ENCODE data around the gene EEIG1. TPM values are rescaled to one million over a fixed set of nuclear protein-coding genes. Genes with fewer than 3 reads are reported as not detected.
"Not testable (repeated sequence)": the region's sequence is repeated elsewhere in the genome, so short reads cannot be mapped to it uniquely, and the experiment has no call there.

Gene EEIG1
- total RNA-seq, 1 experiment from 2014 or later = 52.3 TPM

- no peak overlapping the region for H3K4me2 ChIP-seq (ENCODE audit: insufficient read depth, insufficient read length, low read length)
- H3K27ac Mint-ChIP-seq = peak overlapping the region in 1 of 3 experiments; percentile 91; a peak in 1 of 7 replicates
- no peak overlapping the region for H3K4ac ChIP-seq (ENCODE audit: low read depth, low read length)
- no peak overlapping the region for H2BK120ac ChIP-seq (ENCODE audit: low read depth, low read length, poor library complexity, severe bottlenecking)
- H3K79me1 ChIP-seq (ENCODE audit: insufficient read depth, low read depth, low read length, poor library complexity, severe bottlenecking) = no peaks in the 10 kb centered on the region
- H2BK5ac ChIP-seq (ENCODE audit: insufficient read length, low read length) = no peak overlapping the region
- H3K27me3 ChIP-seq (ENCODE audit: insufficient read depth, low read length) = no peaks in the 10 kb centered on the region
- H2BK12ac ChIP-seq (ENCODE audit: insufficient read length, low read depth, low read length) = no peak overlapping the region
- H3K27me3 Mint-ChIP-seq (ENCODE audit: low read depth) = peaks cover 3% of the 10 kb centered on the region
- no peaks in the 10 kb centered on the region for H3K4me1 ChIP-seq (ENCODE audit: insufficient read depth, low read length)
- no peak overlapping the region for H2AK5ac ChIP-seq (ENCODE audit: insufficient read length, low read length)
- no peak for DNase-seq
- H3K4me3 Mint-ChIP-seq = no peak overlapping the region; a peak in 1 of 5 replicates
- H2AFZ ChIP-seq (ENCODE audit: low read length) = no peak overlapping the region
- no peaks in the 10 kb centered on the region for H4K20me1 ChIP-seq (ENCODE audit: control insufficient read depth, insufficient read depth, insufficient read length)
- no peak overlapping the region for H4K8ac ChIP-seq (replicated peaks; ENCODE audit: insufficient read length, low read depth, low read length)
- no peaks in the 10 kb centered on the region for H3K23me2 ChIP-seq (ENCODE audit: insufficient read length, low read depth, low read length, poor library complexity, severe bottlenecking)
- WGBS (ENCODE audit: extremely low coverage, insufficient read length, low lambda C conversion rate) = no CpG with 5 or more reads among the region's 5 CpGs
- no peak for TF ChIP-seq CTCF (conservative IDR thresholded peaks at IDR 0.05)
- no peak overlapping the region for H3T11ph ChIP-seq (ENCODE audit: low read length)
- no peak overlapping the region for H3K56ac ChIP-seq (ENCODE audit: insufficient read length, low read depth, low read length)
- H3K79me2 ChIP-seq (ENCODE audit: insufficient read depth, low read length) = no peaks in the 10 kb centered on the region
- no peak overlapping the region for H2BK15ac ChIP-seq (ENCODE audit: low read depth, low read length)
- no peak overlapping the region for H3K27ac ChIP-seq (ENCODE audit: insufficient read length, low read depth, low read length)
- H3K4me1 Mint-ChIP-seq = peaks cover 2 to 3% of the 10 kb centered on the region in 2 experiments; a peak in 1 of 4 replicates
- no peaks in the 10 kb centered on the region for H3K36me3 Mint-ChIP-seq (ENCODE audit: insufficient read depth in 1 of 3, low read depth in 3 of 3)
- H2BK20ac ChIP-seq (ENCODE audit: low read depth, low read length, poor library complexity, severe bottlenecking) = no peak overlapping the region
- H4K91ac ChIP-seq (ENCODE audit: insufficient read length, low read depth, low read length) = no peak overlapping the region
- H3K9me3 Mint-ChIP-seq = no peaks in the 10 kb centered on the region
- no peak overlapping the region for H3K14ac ChIP-seq (ENCODE audit: insufficient read depth, low read length)
- H3K18ac ChIP-seq (ENCODE audit: insufficient read length, low read depth, low read length) = no peak overlapping the region
- no peak overlapping the region for H4K5ac ChIP-seq (ENCODE audit: insufficient read length, low read depth, low read length)
- no peaks in the 10 kb centered on the region for H3K9me3 ChIP-seq (ENCODE audit: control insufficient read depth, low read depth, low read length)
- no peak overlapping the region for H3K23ac ChIP-seq (ENCODE audit: insufficient read length, low read depth, low read length)
- no peak overlapping the region for H3K9ac ChIP-seq (ENCODE audit: extremely low read depth, insufficient read length, low read length)
Observed at GRCh38 chr9:128024761-128025308, 44.0 kb upstream of the EEIG1 start.

GRCh38 chr9:128023671-128024070, 42.9 kb upstream of the EEIG1 start:
- H3K23ac ChIP-seq (ENCODE audit: insufficient read length, low read depth, low read length) = not testable (repeated sequence)

More at GRCh38 chr9:128023671-128024070, 42.9 kb upstream of the EEIG1 start:
- H2BK120ac ChIP-seq (ENCODE audit: low read depth, low read length, poor library complexity, severe bottlenecking); H3K23me2 ChIP-seq (ENCODE audit: insufficient read length, low read depth, low read length, poor library complexity, severe bottlenecking); H3K4me1 Mint-ChIP-seq; H4K20me1 ChIP-seq (ENCODE audit: control insufficient read depth, insufficient read depth, insufficient read length); H3K4me1 ChIP-seq (ENCODE audit: insufficient read depth, low read length); H2BK5ac ChIP-seq (ENCODE audit: insufficient read length, low read length); H3K9me3 Mint-ChIP-seq; H2BK12ac ChIP-seq (ENCODE audit: insufficient read length, low read depth, low read length); H2BK20ac ChIP-seq (ENCODE audit: low read depth, low read length, poor library complexity, severe bottlenecking); H3K4ac ChIP-seq (ENCODE audit: low read depth, low read length); H3K27me3 ChIP-seq (ENCODE audit: insufficient read depth, low read length); H3K18ac ChIP-seq (ENCODE audit: insufficient read length, low read depth, low read length); H4K8ac ChIP-seq (replicated peaks; ENCODE audit: insufficient read length, low read depth, low read length); H3K9ac ChIP-seq (ENCODE audit: extremely low read depth, insufficient read length, low read length); H2AFZ ChIP-seq (ENCODE audit: low read length); H2AK5ac ChIP-seq (ENCODE audit: insufficient read length, low read length); H3K79me1 ChIP-seq (ENCODE audit: insufficient read depth, low read depth, low read length, poor library complexity, severe bottlenecking); H3K36me3 Mint-ChIP-seq (ENCODE audit: insufficient read depth in 1 of 3, low read depth in 3 of 3); H3K56ac ChIP-seq (ENCODE audit: insufficient read length, low read depth, low read length); H2BK15ac ChIP-seq (ENCODE audit: low read depth, low read length); H4K91ac ChIP-seq (ENCODE audit: insufficient read length, low read depth, low read length); H3K27ac ChIP-seq (ENCODE audit: insufficient read length, low read depth, low read length); H4K5ac ChIP-seq (ENCODE audit: insufficient read length, low read depth, low read length); H3T11ph ChIP-seq (ENCODE audit: low read length); H3K4me2 ChIP-seq (ENCODE audit: insufficient read depth, insufficient read length, low read length); H3K4me3 Mint-ChIP-seq; DNase-seq; H3K27me3 Mint-ChIP-seq (ENCODE audit: low read depth); H3K79me2 ChIP-seq (ENCODE audit: insufficient read depth, low read length); H3K9me3 ChIP-seq (ENCODE audit: control insufficient read depth, low read depth, low read length); H3K14ac ChIP-seq (ENCODE audit: insufficient read depth, low read length): not testable (repeated sequence)
- H3K27ac Mint-ChIP-seq = peak overlapping the region in 1 of 3 experiments; percentile 44; a peak in 1 of 7 replicates
- WGBS (ENCODE audit: extremely low coverage, insufficient read length, low lambda C conversion rate) = no CpG with 5 or more reads among the region's 12 CpGs

All from H9 (cell line).